ENCODE data around the gene ASCL2. TPM values are rescaled to one million over a fixed set of nuclear protein-coding genes. Genes with fewer than 3 reads are reported as not detected.

The ASCL2 gene
- total and polyA plus RNA-seq, 2 donors (not counting 3 experiments of a cell fraction or from before 2014, with no cell fraction given), result not detected

DNA sequence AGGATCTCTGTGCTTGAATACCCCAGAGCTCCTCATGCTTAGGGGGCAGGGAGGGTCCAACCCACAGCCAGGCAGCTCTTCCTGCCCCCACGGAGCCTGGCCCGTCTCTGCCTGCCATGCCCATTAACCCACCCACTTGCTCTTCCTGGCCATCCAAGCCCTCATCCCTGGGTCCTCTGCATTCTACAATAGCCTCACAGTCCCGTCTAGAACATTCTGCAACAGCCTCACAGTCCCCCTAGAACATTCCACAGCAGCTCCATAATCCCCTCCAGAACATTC is 46.5 kb upstream of the ASCL2 start:
- dilution Hi-C loops (cut with MboI; ENCODE audit: extremely low pct_ligation_motif_present, low sequenced_read_pairs) (no loop called here), intact Hi-C loops (cut with micrococcal nuclease) (no loop called here)
- TF ChIP-seq MYC (IDR thresholded peaks at IDR 0.05; ENCODE audit: low read depth, low read length) (no peak), POLR2AphosphoS5 (IDR thresholded peaks at IDR 0.05; ENCODE audit: insufficient read depth, low read depth, low read length) (no peak), EZH2 (IDR thresholded peaks at IDR 0.05; ENCODE audit: borderline replicate concordance, low read depth, low read length, severe bottlenecking) (no peak), POLR2A (IDR thresholded peaks at IDR 0.05; ENCODE audit: low read depth, low read length) (no peak), FOS (IDR thresholded peaks at IDR 0.05; ENCODE audit: borderline replicate concordance, insufficient read depth, low read length) (no peak), GATA2 (IDR thresholded peaks at IDR 0.05; ENCODE audit: insufficient read depth, insufficient read length, low read depth, low read length) (no peak), JUN (IDR thresholded peaks at IDR 0.05; ENCODE audit: borderline replicate concordance, insufficient read depth, insufficient read length, low read depth) (no peak)
- TF ChIP-seq, protein P1, sequence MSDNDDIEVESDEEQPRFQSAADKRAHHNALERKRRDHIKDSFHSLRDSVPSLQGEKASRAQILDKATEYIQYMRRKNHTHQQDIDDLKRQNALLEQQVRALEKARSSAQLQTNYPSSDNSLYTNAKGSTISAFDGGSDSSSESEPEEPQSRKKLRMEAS (IDR thresholded peaks at IDR 0.05; ENCODE audit: insufficient read depth, insufficient read length), result no peak
- TF ChIP-seq, protein P2, sequence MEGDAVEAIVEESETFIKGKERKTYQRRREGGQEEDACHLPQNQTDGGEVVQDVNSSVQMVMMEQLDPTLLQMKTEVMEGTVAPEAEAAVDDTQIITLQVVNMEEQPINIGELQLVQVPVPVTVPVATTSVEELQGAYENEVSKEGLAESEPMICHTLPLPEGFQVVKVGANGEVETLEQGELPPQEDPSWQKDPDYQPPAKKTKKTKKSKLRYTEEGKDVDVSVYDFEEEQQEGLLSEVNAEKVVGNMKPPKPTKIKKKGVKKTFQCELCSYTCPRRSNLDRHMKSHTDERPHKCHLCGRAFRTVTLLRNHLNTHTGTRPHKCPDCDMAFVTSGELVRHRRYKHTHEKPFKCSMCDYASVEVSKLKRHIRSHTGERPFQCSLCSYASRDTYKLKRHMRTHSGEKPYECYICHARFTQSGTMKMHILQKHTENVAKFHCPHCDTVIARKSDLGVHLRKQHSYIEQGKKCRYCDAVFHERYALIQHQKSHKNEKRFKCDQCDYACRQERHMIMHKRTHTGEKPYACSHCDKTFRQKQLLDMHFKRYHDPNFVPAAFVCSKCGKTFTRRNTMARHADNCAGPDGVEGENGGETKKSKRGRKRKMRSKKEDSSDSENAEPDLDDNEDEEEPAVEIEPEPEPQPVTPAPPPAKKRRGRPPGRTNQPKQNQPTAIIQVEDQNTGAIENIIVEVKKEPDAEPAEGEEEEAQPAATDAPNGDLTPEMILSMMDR (IDR thresholded peaks at IDR 0.05; ENCODE audit: extremely low read depth in 1 of 2, insufficient read depth in 1 of 2, low read depth in 1 of 2, low read length in 2 of 2), result no peak
- H2AFZ ChIP-seq (ENCODE audit: low read depth, low read length), result no peak overlapping the region
- H3K36me3 ChIP-seq (ENCODE audit: control insufficient read depth in 2 of 2, extremely low read depth in 1 of 2, insufficient read depth in 2 of 2, low read length in 2 of 2), result no peaks in the 10 kb centered on the region
- FAIRE-seq (no peak), DNase-seq (ENCODE audit: low read depth, low spot score) (no peak)
- ChIA-PET POLR2A (no interaction called here), CTCF (interaction anchor here (0.6 to 1.1 kb wide), 3 partner anchors 11 to 103 kb away, joined by 3 to 5 read pairs (median 3); no protein-coding TSS in a partner anchor)
- H3K9me1 ChIP-seq (replicated peaks; ENCODE audit: control insufficient read depth, extremely low read depth, insufficient read depth, low read length), result no peaks in the 10 kb centered on the region
- no peaks in the 10 kb centered on the region for H3K4me1 ChIP-seq (ENCODE audit: control insufficient read depth, extremely low read depth, insufficient read depth, low read length)
- BruUV-seq (replicated peaks), result no TSS peak
- H3K9ac ChIP-seq (replicated peaks; ENCODE audit: extremely low read depth, insufficient read depth, low read length), result no peak overlapping the region
- H3K9me3 ChIP-seq (replicated peaks; ENCODE audit: control insufficient read depth, insufficient read depth, low read length), result no peaks in the 10 kb centered on the region
- H3K4me2 ChIP-seq (ENCODE audit: insufficient read depth, low read length), result no peak overlapping the region
- no peak overlapping the region for H3K27ac ChIP-seq (ENCODE audit: insufficient read depth, low read depth, low read length)
- H3K79me2 ChIP-seq (ENCODE audit: control insufficient read depth, insufficient read depth, low read length), result no peaks in the 10 kb centered on the region
- H3K4me3 ChIP-seq (replicated peaks in 1 of 3; ENCODE audit: insufficient read depth in 1 of 3, low read depth in 1 of 3, low read length in 3 of 3), result no peak overlapping the region
- no peaks in the 10 kb centered on the region for H3K27me3 ChIP-seq (ENCODE audit: control insufficient read depth in 2 of 2, insufficient read depth in 2 of 2, low read length in 2 of 2)
- H4K20me1 ChIP-seq (replicated peaks; ENCODE audit: control insufficient read depth, extremely low read depth, insufficient read depth, low read length), result no peaks in the 10 kb centered on the region

All from endothelial cell of umbilical vein (primary cell).